ENCODE measurements around the gene SND1. TPM values are rescaled to one million over a fixed set of nuclear protein-coding genes. Genes with fewer than 3 reads are reported as not detected.

The SND1 gene
- polyA plus RNA-seq, 3 donors = 67.1 to 171 (median 69.6) TPM

- H3K27ac ChIP-seq (ENCODE audit: low read depth, low read length) = no peak overlapping the region
Measured at GRCh38 chr7:127859330-127859729, 207.3 kb downstream of the SND1 start.

GRCh38 chr7:127862525-127862924, 210.5 kb downstream of the SND1 start:
- H3K27ac ChIP-seq (ENCODE audit: low read depth, low read length) = no peak overlapping the region
- 70 to 92% (median 90%) methylated on average over 5 of the region's 5 CpGs for WGBS, 3 donors

More at GRCh38 chr7:127859330-127859729, 207.3 kb downstream of the SND1 start:
- 2 to 32% (median 3%) methylated on average over 1 of the region's 1 CpG for WGBS, 3 donors

- 91 to 96% (median 94%) methylated on average over 3 of the region's 3 CpGs for WGBS, 3 donors
- no peak overlapping the region for H3K27ac ChIP-seq (ENCODE audit: low read depth, low read length)
Measured at GRCh38 chr7:127863082-127863481, 211.1 kb downstream of the SND1 start.

- H3K27ac ChIP-seq (ENCODE audit: low read depth, low read length) = no peak overlapping the region
- 20 to 35% (median 31%) methylated on average over 1 of the region's 1 CpG for WGBS, 3 donors
Measured at GRCh38 chr7:127865466-127865865, 213.5 kb downstream of the SND1 start.

GRCh38 chr7:127870231-127870907, 218.4 kb downstream of the SND1 start:
- WGBS, 3 donors = 64 to 89% (median 72%) methylated on average over 6 of the region's 6 CpGs
- no peak overlapping the region for H3K27ac ChIP-seq (ENCODE audit: low read depth, low read length)

GRCh38 chr7:127871226-127871625, 219.2 kb downstream of the SND1 start:
- H3K27ac ChIP-seq (ENCODE audit: low read depth, low read length) = no peak overlapping the region
- WGBS, 3 donors = 96 to 98% (median 96%) methylated on average over 3 of the region's 3 CpGs

- H3K27ac ChIP-seq (ENCODE audit: low read depth, low read length) = no peak overlapping the region
- WGBS, 3 donors = 97 to 100% (median 100%) methylated on average over 1 of the region's 1 CpG
Measured at GRCh38 chr7:127872122-127872521, 220.1 kb downstream of the SND1 start.

GRCh38 chr7:127873151-127873550, 221.2 kb downstream of the SND1 start:
- WGBS, 3 donors = 94 to 98% (median 95%) methylated on average over 3 of the region's 3 CpGs
- no peak overlapping the region for H3K27ac ChIP-seq (ENCODE audit: low read depth, low read length)

- WGBS, 3 donors = 69 to 97% (median 95%) methylated on average over 3 of the region's 3 CpGs
- H3K27ac ChIP-seq (ENCODE audit: low read depth, low read length) = no peak overlapping the region
Measured at GRCh38 chr7:127873715-127874636, 222.0 kb downstream of the SND1 start.

- H3K27ac ChIP-seq (ENCODE audit: low read depth, low read length) = no peak overlapping the region
- 79 to 92% (median 89%) methylated on average over 2 of the region's 2 CpGs for WGBS, 3 donors
Measured at GRCh38 chr7:127874951-127875608, 223.1 kb downstream of the SND1 start.

- no peak overlapping the region for H3K27ac ChIP-seq (ENCODE audit: low read depth, low read length)
- WGBS, 3 donors = 76 to 100% (median 82%) methylated on average over 1 of the region's 1 CpG
Measured at GRCh38 chr7:127876393-127876792, 224.4 kb downstream of the SND1 start.

GRCh38 chr7:127877951-127878350, 226.0 kb downstream of the SND1 start:
- WGBS, 3 donors = 68 to 77% (median 77%) methylated on average over 3 of the region's 3 CpGs
- no peak overlapping the region for H3K27ac ChIP-seq (ENCODE audit: low read depth, low read length)

- 98 to 99% (median 99%) methylated on average over 3 of the region's 3 CpGs for WGBS, 3 donors
- no peak overlapping the region for H3K27ac ChIP-seq (ENCODE audit: low read depth, low read length)
Measured at GRCh38 chr7:127878791-127879190, 226.8 kb downstream of the SND1 start.

GRCh38 chr7:127879436-127879835, 227.4 kb downstream of the SND1 start:
- 74 to 95% (median 95%) methylated on average over 4 of the region's 4 CpGs for WGBS, 3 donors
- no peak overlapping the region for H3K27ac ChIP-seq (ENCODE audit: low read depth, low read length)

- no peak overlapping the region for H3K27ac ChIP-seq (ENCODE audit: low read depth, low read length)
- WGBS, 3 donors = 95 to 97% (median 97%) methylated on average over 5 of the region's 5 CpGs
Measured at GRCh38 chr7:127879942-127880341, 227.9 kb downstream of the SND1 start.

- H3K27ac ChIP-seq (ENCODE audit: low read depth, low read length) = no peak overlapping the region
- 78 to 90% (median 79%) methylated on average over 2 of the region's 2 CpGs for WGBS, 3 donors
Measured at GRCh38 chr7:127880454-127880853, 228.5 kb downstream of the SND1 start.

- H3K27ac ChIP-seq (ENCODE audit: low read depth, low read length) = no peak overlapping the region
Measured at GRCh38 chr7:127881564-127881963, 229.6 kb downstream of the SND1 start.

GRCh38 chr7:127882313-127882920, 230.4 kb downstream of the SND1 start:
- WGBS, 3 donors = 44 to 57% (median 53%) methylated on average over 3 of the region's 3 CpGs
- H3K27ac ChIP-seq (ENCODE audit: low read depth, low read length) = no peak overlapping the region

More at GRCh38 chr7:127881564-127881963, 229.6 kb downstream of the SND1 start:
- 92 to 97% (median 95%) methylated on average over 7 of the region's 7 CpGs for WGBS, 3 donors

Measured in adipose tissue (tissue), 3 donors.